ENCODE measurements around the gene UQCRQ.
"Not testable (repeated sequence)": the region's sequence is repeated elsewhere in the genome, so short reads cannot be mapped to it uniquely, and the experiment has no call there.

UQCRQ gene

GRCh38 chr5:132832612-132833011 lies 33.8 kb upstream of the UQCRQ start:
- DNase-seq (ENCODE audit: low read depth): no peak

- DNase-seq (ENCODE audit: low read depth): no peak
These were observed 32.4 kb upstream of the UQCRQ start for GRCh38 chr5:132834057-132834456.

GRCh38 chr5:132836852-132837251 lies 29.6 kb upstream of the UQCRQ start:
- no peak for DNase-seq (ENCODE audit: low read depth)

- DNase-seq (ENCODE audit: low read depth): no peak
These were observed 28.6 kb upstream of the UQCRQ start for GRCh38 chr5:132837868-132838267.

- DNase-seq (ENCODE audit: low read depth): no peak
These were observed 27.7 kb upstream of the UQCRQ start for GRCh38 chr5:132838516-132839282.

GRCh38 chr5:132839426-132840301 lies 26.8 kb upstream of the UQCRQ start:
- peak; percentile 71 for DNase-seq (ENCODE audit: low read depth)

GRCh38 chr5:132840313-132840712 lies 26.1 kb upstream of the UQCRQ start:
- no peak for DNase-seq (ENCODE audit: low read depth)

- DNase-seq (ENCODE audit: low read depth): no peak
These were observed 25.5 kb upstream of the UQCRQ start for GRCh38 chr5:132840896-132841295.

- DNase-seq (ENCODE audit: low read depth): peak; percentile 59
These were observed 25.1 kb upstream of the UQCRQ start for GRCh38 chr5:132841305-132841704.

GRCh38 chr5:132848270-132848669 lies 18.2 kb upstream of the UQCRQ start:
- no peak for DNase-seq (ENCODE audit: low read depth)

- no peak for DNase-seq (ENCODE audit: low read depth)
These were observed 17.1 kb upstream of the UQCRQ start for GRCh38 chr5:132849347-132849746.

- DNase-seq (ENCODE audit: low read depth): peak; percentile 83
These were observed 16.4 kb upstream of the UQCRQ start for GRCh38 chr5:132850066-132850465.

GRCh38 chr5:132853323-132853722 lies 13.1 kb upstream of the UQCRQ start:
- no peak for DNase-seq (ENCODE audit: low read depth)

- DNase-seq (ENCODE audit: low read depth): no peak
These were observed 12.7 kb upstream of the UQCRQ start for GRCh38 chr5:132853790-132854189.

GRCh38 chr5:132854301-132854700 lies 12.1 kb upstream of the UQCRQ start:
- peak; percentile 35 for DNase-seq (ENCODE audit: low read depth)

GRCh38 chr5:132854992-132855391 lies 11.4 kb upstream of the UQCRQ start:
- not testable (repeated sequence) for DNase-seq (ENCODE audit: low read depth)

GRCh38 chr5:132856011-132856410 lies 10.4 kb upstream of the UQCRQ start:
- no peak for DNase-seq (ENCODE audit: low read depth)

- peak; percentile 58 for DNase-seq (ENCODE audit: low read depth)
These were observed 6.5 kb upstream of the UQCRQ start for GRCh38 chr5:132859889-132860437.

- DNase-seq (ENCODE audit: low read depth): no peak
These were observed 5.7 kb upstream of the UQCRQ start for GRCh38 chr5:132860742-132861141.

- no peak for DNase-seq (ENCODE audit: low read depth)
These were observed 637 bp upstream of the UQCRQ start for GRCh38 chr5:132865668-132866341.

GRCh38 chr5:132867046-132867451 lies 607 bp downstream of the UQCRQ start:
- no peak for DNase-seq (ENCODE audit: low read depth)

GRCh38 chr5:132868754-132869153 lies 2.3 kb downstream of the UQCRQ start:
- no peak for DNase-seq (ENCODE audit: low read depth)

All from ELR (cell line).